Vagina (tissue), 2 donors: ENCODE results near the gene MTA3. TPM values are rescaled to one million over a fixed set of nuclear protein-coding genes. Genes with fewer than 3 reads are reported as not detected.

Source experiments
- DNase-seq, 2 donors: peaks; one replicate each; pipeline ENCODE4 v3.0.0-alpha.2; 2017; ENCODE audit errors: extremely low spot score in 2 of 2
- H3K27ac ChIP-seq: fragments of 200-600 bp; sonication (generic); one replicate; pipeline ENCODE4 v1.5.1; 2019
- H3K27me3 ChIP-seq: fragments of 200-600 bp; sonication (generic); one replicate; pipeline ENCODE4 v1.5.1; 2019
- H3K36me3 ChIP-seq, 2 donors: fragments of 200-600 bp; sonication (generic); one replicate each; pipeline ENCODE4 v1.5.1; 2017 to 2019
- H3K4me1 ChIP-seq: fragments of 200-600 bp; sonication (generic); one replicate; pipeline ENCODE4 v1.5.1; 2019
- H3K4me3 ChIP-seq, 2 donors: fragments of 200-600 bp; sonication (generic); 1 replicate in 1 of 2; 2 replicates in 1 of 2; pipeline ENCODE4 v1.5.1; 2016 to 2019
- H3K9me3 ChIP-seq: fragments of 200-600 bp; sonication (generic); one replicate; pipeline ENCODE4 v1.5.1; 2019
- POLR2A ChIP-seq, 2 donors: fragments of 450-650 bp; IDR thresholded peaks; one replicate each; pipeline ENCODE4 v1.6.1; 2017; ENCODE audit warnings: antibody characterized with exemption in 2 of 2, mild to moderate bottlenecking in 2 of 2, moderate library complexity in 2 of 2
- POLR2AphosphoS5 ChIP-seq, 2 donors: sonication (generic); formaldehyde crosslinking; IDR thresholded peaks; one replicate each; pipeline ENCODE4 v1.9.0; 2017; ENCODE audit warnings: antibody characterized with exemption in 2 of 2, mild to moderate bottlenecking in 2 of 2, low read depth in 1 of 2; ENCODE audit not compliant: insufficient read depth in 1 of 2
- intact Hi-C: fragments of 100-400 bp; cut with DNase I; formaldehyde crosslinking; loops from one replicate; pipeline ENCODE4 v1.15.1; 2023
- total RNA-seq: library from RNA; depleted of rRNA; stranded (reverse); fragments of >200 nt; gene quantifications from one replicate; pipeline ENCODE4 v1.2.3, GENCODE V29; 2016
- TF ChIP-seq, protein P1 (sequence below), 3 experiments: fragments of 450-650 bp in 2 of 3; fragments of 200-600 bp in 1 of 3; sonication (generic) in 1 of 3; IDR thresholded peaks; one replicate each; pipeline ENCODE4 v1.5.1; 2017 to 2019; ENCODE audit warnings: antibody characterized with exemption in 3 of 3, mild to moderate bottlenecking in 2 of 3, moderate library complexity in 2 of 3

MTA3 gene
- total RNA-seq, 1 donor from 2014 or later = 46.7 TPM

DNA sequence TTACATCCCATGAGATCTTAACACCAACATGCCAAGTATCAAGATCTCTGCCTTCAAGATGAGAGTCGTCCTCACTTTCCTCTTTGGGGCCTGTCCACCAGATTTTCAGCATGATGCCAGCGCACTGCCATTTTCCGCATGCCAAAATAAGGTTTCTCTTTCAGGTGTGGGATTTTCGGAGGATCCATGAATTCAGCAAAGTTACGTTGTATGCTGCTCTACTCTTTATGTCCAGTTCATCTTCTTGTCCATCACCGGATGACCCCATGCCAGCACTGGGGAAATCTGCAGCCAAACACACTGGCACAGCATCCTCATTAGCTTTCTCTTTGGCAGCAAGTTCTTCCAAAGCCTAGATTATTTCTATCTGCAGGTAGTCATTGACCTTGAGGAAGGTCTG lies 228.8 kb downstream of the MTA3 start:
- H3K4me3 ChIP-seq = no peak overlapping the region
- no peaks in the 10 kb centered on the region for H3K36me3 ChIP-seq
- H3K9me3 ChIP-seq = no peaks in the 10 kb centered on the region
- no peak overlapping the region for H3K27ac ChIP-seq
- H3K4me1 ChIP-seq = peaks cover 10% of the 10 kb centered on the region
- DNase-seq = no peak
- TF ChIP-seq POLR2A (IDR thresholded peaks at IDR 0.05) (no peak), POLR2AphosphoS5 (IDR thresholded peaks at IDR 0.05; ENCODE audit: insufficient read depth in 1 of 2, low read depth in 1 of 2) (no peak)
- TF ChIP-seq, protein P1, sequence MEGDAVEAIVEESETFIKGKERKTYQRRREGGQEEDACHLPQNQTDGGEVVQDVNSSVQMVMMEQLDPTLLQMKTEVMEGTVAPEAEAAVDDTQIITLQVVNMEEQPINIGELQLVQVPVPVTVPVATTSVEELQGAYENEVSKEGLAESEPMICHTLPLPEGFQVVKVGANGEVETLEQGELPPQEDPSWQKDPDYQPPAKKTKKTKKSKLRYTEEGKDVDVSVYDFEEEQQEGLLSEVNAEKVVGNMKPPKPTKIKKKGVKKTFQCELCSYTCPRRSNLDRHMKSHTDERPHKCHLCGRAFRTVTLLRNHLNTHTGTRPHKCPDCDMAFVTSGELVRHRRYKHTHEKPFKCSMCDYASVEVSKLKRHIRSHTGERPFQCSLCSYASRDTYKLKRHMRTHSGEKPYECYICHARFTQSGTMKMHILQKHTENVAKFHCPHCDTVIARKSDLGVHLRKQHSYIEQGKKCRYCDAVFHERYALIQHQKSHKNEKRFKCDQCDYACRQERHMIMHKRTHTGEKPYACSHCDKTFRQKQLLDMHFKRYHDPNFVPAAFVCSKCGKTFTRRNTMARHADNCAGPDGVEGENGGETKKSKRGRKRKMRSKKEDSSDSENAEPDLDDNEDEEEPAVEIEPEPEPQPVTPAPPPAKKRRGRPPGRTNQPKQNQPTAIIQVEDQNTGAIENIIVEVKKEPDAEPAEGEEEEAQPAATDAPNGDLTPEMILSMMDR (IDR thresholded peaks at IDR 0.05) = no peak
- no peaks in the 10 kb centered on the region for H3K27me3 ChIP-seq
- intact Hi-C loops = no loop called here

DNA sequence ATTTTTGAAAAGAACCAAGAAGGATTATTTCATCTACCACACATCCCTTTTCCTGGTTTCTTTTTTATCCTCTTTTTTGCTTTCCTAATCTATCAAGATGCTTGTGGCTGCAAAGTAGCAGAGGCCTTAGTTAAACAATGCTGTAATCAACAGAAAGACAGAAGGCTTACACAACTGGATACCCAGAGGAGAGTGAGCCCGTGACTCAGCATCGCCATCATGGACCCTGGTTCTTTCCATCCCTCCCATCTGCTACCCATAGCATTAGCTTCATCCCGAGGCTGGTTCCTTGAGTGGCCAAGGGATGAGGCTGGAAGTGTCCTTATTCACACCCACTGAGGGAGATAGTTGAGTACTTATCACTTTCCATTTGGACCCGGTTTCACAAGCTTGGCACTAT lies 231.4 kb downstream of the MTA3 start:
- Histone ChIP-seq H3K27me3 (no peaks in the 10 kb centered on the region), H3K27ac (no peak overlapping the region), H3K36me3 (no peaks in the 10 kb centered on the region), H3K4me1 (peaks cover 10% of the 10 kb centered on the region), H3K4me3 (no peak overlapping the region), H3K9me3 (no peaks in the 10 kb centered on the region)
- TF ChIP-seq POLR2A (IDR thresholded peaks at IDR 0.05) (no peak), POLR2AphosphoS5 (IDR thresholded peaks at IDR 0.05; ENCODE audit: insufficient read depth in 1 of 2, low read depth in 1 of 2) (no peak)
- TF ChIP-seq, protein P1 (IDR thresholded peaks at IDR 0.05) = no peak
- intact Hi-C loops = no loop called here
- DNase-seq = no peak

DNA sequence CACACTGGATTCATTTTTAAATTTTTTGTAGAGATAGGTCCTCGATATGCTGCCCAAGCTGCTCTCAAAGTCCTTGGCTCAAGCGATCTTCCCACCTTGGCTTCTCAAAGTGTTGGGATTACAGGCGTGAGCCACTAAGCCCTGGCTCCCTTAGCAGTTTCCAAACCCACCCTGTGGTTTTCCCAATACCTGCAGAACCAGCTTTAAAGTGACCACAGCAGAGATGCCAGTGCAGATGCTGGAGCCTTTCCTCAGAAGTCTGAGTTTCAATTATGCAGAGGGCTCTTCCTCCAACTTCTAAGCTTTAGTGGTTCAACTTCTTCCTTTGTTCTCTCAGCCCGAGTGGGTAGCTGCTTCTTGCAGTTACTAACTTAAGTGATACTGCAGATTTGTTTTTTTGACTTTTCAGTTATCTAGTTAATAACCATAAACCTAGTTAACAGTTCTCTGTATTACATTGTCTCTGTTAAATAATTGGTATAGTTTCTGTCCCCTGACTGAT lies 232.1 kb downstream of the MTA3 start:
- Histone ChIP-seq H3K4me3 (no peak overlapping the region), H3K27me3 (no peaks in the 10 kb centered on the region), H3K27ac (no peak overlapping the region), H3K36me3 (no peaks in the 10 kb centered on the region), H3K9me3 (no peaks in the 10 kb centered on the region), H3K4me1 (peaks cover 10% of the 10 kb centered on the region)
- intact Hi-C loops = no loop called here
- no peak for DNase-seq
- no peak for TF ChIP-seq POLR2A (IDR thresholded peaks at IDR 0.05)
- TF ChIP-seq, protein P1 (IDR thresholded peaks at IDR 0.05) = no peak
- TF ChIP-seq POLR2AphosphoS5 (IDR thresholded peaks at IDR 0.05; ENCODE audit: insufficient read depth in 1 of 2, low read depth in 1 of 2) = no peak

DNA sequence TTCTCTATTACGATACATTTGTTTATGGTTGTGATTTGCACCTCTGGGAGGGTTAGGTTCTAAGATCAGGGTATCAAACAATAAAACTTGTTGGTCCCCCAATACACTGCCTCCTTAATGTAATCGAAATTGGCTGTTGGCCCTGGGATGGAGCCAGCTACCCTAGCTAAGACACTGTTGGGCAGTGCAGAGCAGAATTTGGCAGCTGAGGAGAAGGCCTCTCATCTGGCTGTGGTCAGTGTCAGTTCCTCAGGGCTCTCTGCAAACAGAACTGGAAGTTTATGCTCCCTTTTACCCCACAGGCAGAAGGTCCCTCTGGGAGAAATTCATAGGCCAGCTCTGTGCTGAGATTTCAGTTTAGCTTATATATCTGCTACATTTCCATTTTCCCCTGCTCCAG lies 232.5 kb downstream of the MTA3 start:
- no peak for TF ChIP-seq POLR2A (IDR thresholded peaks at IDR 0.05)
- no peak for TF ChIP-seq POLR2AphosphoS5 (IDR thresholded peaks at IDR 0.05; ENCODE audit: insufficient read depth in 1 of 2, low read depth in 1 of 2)
- TF ChIP-seq, protein P1 (IDR thresholded peaks at IDR 0.05) = no peak
- H3K27ac ChIP-seq = no peak overlapping the region
- H3K36me3 ChIP-seq = no peaks in the 10 kb centered on the region
- intact Hi-C loops = no loop called here
- no peak overlapping the region for H3K4me3 ChIP-seq
- H3K9me3 ChIP-seq = no peaks in the 10 kb centered on the region
- no peaks in the 10 kb centered on the region for H3K27me3 ChIP-seq
- peaks cover 10% of the 10 kb centered on the region for H3K4me1 ChIP-seq
- no peak for DNase-seq

DNA sequence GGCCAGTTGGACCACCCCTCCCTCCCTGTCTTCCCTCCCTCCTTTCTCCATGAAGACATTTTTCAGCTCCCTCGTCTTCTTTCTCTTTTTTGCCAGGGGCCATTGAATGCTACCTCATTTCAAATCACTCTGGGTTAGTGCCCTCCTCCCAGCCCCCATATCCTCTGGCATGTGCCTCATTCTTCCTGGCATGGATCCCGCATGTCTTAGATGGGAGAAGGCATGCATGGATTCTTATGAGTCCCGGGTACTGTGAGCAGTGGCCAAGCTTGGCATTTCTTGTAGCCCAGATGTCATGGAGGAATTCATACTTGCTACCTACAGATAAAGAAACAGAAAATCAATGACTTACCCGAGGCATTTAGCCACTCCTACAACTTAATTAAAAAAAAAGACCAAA lies 232.9 kb downstream of the MTA3 start:
- no peaks in the 10 kb centered on the region for H3K9me3 ChIP-seq
- no peak overlapping the region for H3K27ac ChIP-seq
- intact Hi-C loops = no loop called here
- TF ChIP-seq, protein P1 (IDR thresholded peaks at IDR 0.05) = no peak
- TF ChIP-seq POLR2AphosphoS5 (IDR thresholded peaks at IDR 0.05; ENCODE audit: insufficient read depth in 1 of 2, low read depth in 1 of 2) (no peak), POLR2A (IDR thresholded peaks at IDR 0.05) (no peak)
- DNase-seq = no peak
- no peak overlapping the region for H3K4me3 ChIP-seq
- peaks cover 10% of the 10 kb centered on the region for H3K4me1 ChIP-seq
- no peaks in the 10 kb centered on the region for H3K36me3 ChIP-seq
- H3K27me3 ChIP-seq = no peaks in the 10 kb centered on the region
